OCI-LY3 (cell line): Measurements from ENCODE around the gene SLC7A1.

Experiments used
- H2AFZ ChIP-seq: fragments of 200-600, 300-600 bp; shearing (Covaris generic); 2 replicates; pipeline ENCODE4 v1.6.0; 2014; ENCODE audit warnings: antibody characterized with exemption, low read depth, low read length
- H3K27ac ChIP-seq: fragments of 200-600, 300-600 bp; sonication (generic); 2 replicates; pipeline ENCODE4 v1.5.1; 2014; ENCODE audit warnings: mild to moderate bottlenecking, low read length, moderate library complexity, mixed read lengths
- H3K27me3 ChIP-seq: fragments of 200-600, 300-600 bp; sonication (generic); 2 replicates; pipeline ENCODE4 v1.6.1; 2014; ENCODE audit warnings: low read depth, low read length, mixed read lengths
- H3K36me3 ChIP-seq: fragments of 200-600, 300-600 bp; sonication (generic); replicated peaks from 2 replicates; pipeline ENCODE3; 2014; ENCODE audit warnings: low read depth, low read length, mixed read lengths
- H3K4me1 ChIP-seq: fragments of 300-600, 200-600 bp; sonication (generic); 2 replicates; pipeline ENCODE4 v1.6.1; 2014; ENCODE audit warnings: low read length, mixed read lengths
- H3K4me2 ChIP-seq: fragments of 200-600, 300-600 bp; sonication (generic); 2 replicates; pipeline ENCODE4 v1.6.1; 2014; ENCODE audit warnings: low read length, mixed read lengths
- H3K4me3 ChIP-seq: fragments of 300-600, 200-600 bp; sonication (generic); 2 replicates; pipeline ENCODE4 v1.5.1; 2014; ENCODE audit warnings: antibody characterized with exemption, mild to moderate bottlenecking, low read length, moderate library complexity
- H3K79me2 ChIP-seq: fragments of 300-600, 200-600 bp; shearing (Covaris generic); 2 replicates; pipeline ENCODE4 v1.6.1; 2014; ENCODE audit warnings: mild to moderate bottlenecking, low read length, mixed read lengths
- H3K9ac ChIP-seq: fragments of 300-600, 200-600 bp; shearing (Covaris generic); 2 replicates; pipeline ENCODE4 v1.6.0; 2014; ENCODE audit warnings: mild to moderate bottlenecking, low read length, moderate library complexity
- H3K9me3 ChIP-seq: fragments of 200-600, 300-600 bp; shearing (Covaris generic); 2 replicates; pipeline ENCODE4 v1.6.1; 2014; ENCODE audit warnings: low read length, mixed read lengths; ENCODE audit not compliant: insufficient read depth
- H4K20me1 ChIP-seq: fragments of 200-600, 300-600 bp; sonication (generic); 2 replicates; pipeline ENCODE4 v1.6.1; 2016; ENCODE audit warnings: low read length, mixed read lengths; ENCODE audit not compliant: insufficient read depth
- EZH2phosphoT487 ChIP-seq: fragments of 200-600 bp; shearing (Covaris generic); IDR thresholded peaks from 2 replicates; pipeline ENCODE4 v1.6.1; 2018; ENCODE audit warnings: antibody characterized with exemption, mixed run types, low read depth
- TF ChIP-seq, protein P1 (sequence below): fragments of 200-600, 300-600 bp; sonication (generic); IDR thresholded peaks from 2 replicates; pipeline ENCODE4 v1.5.1; 2014; ENCODE audit warnings: antibody characterized with exemption, low read length, low read depth

SLC7A1 gene

GRCh38 chr13:29593605-29594297 lies 1.7 kb downstream of the SLC7A1 start:
- Histone ChIP-seq H3K4me2 (peak overlapping the region; percentile 79), H3K27ac (no peak overlapping the region)

DNA sequence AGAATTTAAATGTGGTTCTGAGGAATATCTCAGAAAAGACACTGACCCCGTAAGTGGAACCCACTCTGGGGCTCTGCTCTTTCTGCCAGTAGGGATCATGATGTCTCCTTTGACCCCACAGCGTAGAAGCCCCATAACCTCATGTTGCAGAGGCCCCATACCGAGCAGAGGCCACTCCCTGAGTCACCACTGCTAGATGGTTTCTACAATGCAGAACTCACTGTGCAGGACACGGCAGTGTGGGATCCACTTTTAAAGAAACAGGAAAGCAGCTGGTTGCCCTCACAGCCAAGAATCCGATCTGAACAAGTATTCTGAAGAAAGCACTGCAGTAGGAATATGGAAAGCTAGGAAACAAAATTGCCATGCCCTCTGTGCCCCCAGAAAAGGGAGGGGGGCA lies 4.2 kb downstream of the SLC7A1 start:
- Histone ChIP-seq H3K4me2 (no peak overlapping the region), H3K4me3 (no peak overlapping the region), H3K9me3 (no peaks in the 10 kb centered on the region), H3K36me3 (peaks cover 37% of the 10 kb centered on the region), H4K20me1 (peaks cover 79% of the 10 kb centered on the region), H3K4me1 (peaks cover 19% of the 10 kb centered on the region), H2AFZ (no peak overlapping the region), H3K27me3 (no peaks in the 10 kb centered on the region), H3K27ac (no peak overlapping the region), H3K9ac (no peak overlapping the region), H3K79me2 (peaks cover 90% of the 10 kb centered on the region)
- TF ChIP-seq, protein P1, sequence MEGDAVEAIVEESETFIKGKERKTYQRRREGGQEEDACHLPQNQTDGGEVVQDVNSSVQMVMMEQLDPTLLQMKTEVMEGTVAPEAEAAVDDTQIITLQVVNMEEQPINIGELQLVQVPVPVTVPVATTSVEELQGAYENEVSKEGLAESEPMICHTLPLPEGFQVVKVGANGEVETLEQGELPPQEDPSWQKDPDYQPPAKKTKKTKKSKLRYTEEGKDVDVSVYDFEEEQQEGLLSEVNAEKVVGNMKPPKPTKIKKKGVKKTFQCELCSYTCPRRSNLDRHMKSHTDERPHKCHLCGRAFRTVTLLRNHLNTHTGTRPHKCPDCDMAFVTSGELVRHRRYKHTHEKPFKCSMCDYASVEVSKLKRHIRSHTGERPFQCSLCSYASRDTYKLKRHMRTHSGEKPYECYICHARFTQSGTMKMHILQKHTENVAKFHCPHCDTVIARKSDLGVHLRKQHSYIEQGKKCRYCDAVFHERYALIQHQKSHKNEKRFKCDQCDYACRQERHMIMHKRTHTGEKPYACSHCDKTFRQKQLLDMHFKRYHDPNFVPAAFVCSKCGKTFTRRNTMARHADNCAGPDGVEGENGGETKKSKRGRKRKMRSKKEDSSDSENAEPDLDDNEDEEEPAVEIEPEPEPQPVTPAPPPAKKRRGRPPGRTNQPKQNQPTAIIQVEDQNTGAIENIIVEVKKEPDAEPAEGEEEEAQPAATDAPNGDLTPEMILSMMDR: no peak
- no peak for TF ChIP-seq EZH2phosphoT487

More at GRCh38 chr13:29593605-29594297, 1.7 kb downstream of the SLC7A1 start:
- Histone ChIP-seq H4K20me1 (peaks cover 54% of the 10 kb centered on the region), H3K9ac (peak overlapping the region; percentile 98), H2AFZ (no peak overlapping the region), H3K79me2 (peaks cover 66% of the 10 kb centered on the region), H3K9me3 (no peaks in the 10 kb centered on the region), H3K27me3 (no peaks in the 10 kb centered on the region), H3K4me3 (peak overlapping the region; percentile 81), H3K4me1 (peaks cover 21% of the 10 kb centered on the region), H3K36me3 (peaks cover 20% of the 10 kb centered on the region)
- TF ChIP-seq EZH2phosphoT487: no peak
- TF ChIP-seq, protein P1: no peak

DNA sequence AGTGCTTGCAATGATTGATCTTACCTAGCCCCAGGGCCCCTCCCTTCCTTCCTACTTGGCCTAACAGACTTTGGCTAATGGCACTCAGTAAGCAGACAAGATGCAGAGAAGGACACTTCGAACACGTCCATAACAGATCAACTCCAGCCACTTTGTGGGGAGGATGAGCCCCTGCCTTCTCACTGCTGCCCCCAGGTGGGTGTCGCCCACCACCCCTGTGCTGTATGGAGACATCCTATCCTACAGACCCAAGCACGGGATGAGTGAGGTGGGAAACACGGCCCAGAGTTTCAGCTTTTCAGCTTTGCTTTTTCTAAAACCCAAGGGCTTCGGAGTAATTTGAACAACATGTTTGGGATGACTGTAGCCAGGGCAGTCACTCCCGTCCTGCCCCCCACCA lies 5.5 kb downstream of the SLC7A1 start:
- Histone ChIP-seq H3K9me3 (no peaks in the 10 kb centered on the region), H3K27me3 (no peaks in the 10 kb centered on the region), H3K4me1 (peaks cover 15% of the 10 kb centered on the region), H3K4me2 (no peak overlapping the region), H3K4me3 (no peak overlapping the region), H3K36me3 (peaks cover 44% of the 10 kb centered on the region), H3K79me2 (peaks cover 100% of the 10 kb centered on the region), H2AFZ (no peak overlapping the region), H3K27ac (no peak overlapping the region), H4K20me1 (peaks cover 92% of the 10 kb centered on the region), H3K9ac (no peak overlapping the region)
- TF ChIP-seq, protein P1: peak; percentile 22; the same call in 1 of the 2 replicates
- TF ChIP-seq EZH2phosphoT487: no peak

DNA sequence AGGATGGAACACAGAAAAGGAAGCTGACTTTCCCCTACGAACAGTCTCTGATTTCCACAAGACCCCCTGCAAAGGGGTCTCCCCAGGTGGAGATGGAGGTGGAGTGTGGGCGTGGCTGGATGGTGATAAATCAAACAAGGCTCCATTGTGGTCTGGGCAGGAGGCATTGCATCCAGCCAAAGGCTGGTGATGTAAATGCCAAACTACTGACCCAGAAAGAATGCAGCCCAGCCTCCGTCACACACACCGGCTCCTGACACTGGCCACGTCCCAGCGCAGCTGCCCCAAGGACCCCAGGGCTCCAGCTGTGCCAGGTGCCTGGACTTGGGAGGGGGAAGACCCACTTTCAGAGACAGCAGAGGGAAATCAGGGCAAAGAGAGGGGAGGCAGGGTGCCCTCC lies 6.3 kb downstream of the SLC7A1 start:
- peaks cover 15% of the 10 kb centered on the region for H3K4me1 ChIP-seq
- H3K9ac ChIP-seq: no peak overlapping the region
- peaks cover 100% of the 10 kb centered on the region for H3K79me2 ChIP-seq
- peaks cover 99% of the 10 kb centered on the region for H4K20me1 ChIP-seq
- H3K27me3 ChIP-seq: no peaks in the 10 kb centered on the region
- H3K4me2 ChIP-seq: no peak overlapping the region
- no peaks in the 10 kb centered on the region for H3K9me3 ChIP-seq
- no peak overlapping the region for H3K4me3 ChIP-seq
- TF ChIP-seq, protein P1: no peak
- H3K36me3 ChIP-seq: peaks cover 45% of the 10 kb centered on the region
- no peak overlapping the region for H3K27ac ChIP-seq
- no peak overlapping the region for H2AFZ ChIP-seq
